ENCODE measurements around the gene TEX12. TPM values are rescaled to one million over a fixed set of nuclear protein-coding genes. Genes with fewer than 3 reads are reported as not detected.

Gene TEX12
- total RNA-seq, 1 donor: not detected

DNA sequence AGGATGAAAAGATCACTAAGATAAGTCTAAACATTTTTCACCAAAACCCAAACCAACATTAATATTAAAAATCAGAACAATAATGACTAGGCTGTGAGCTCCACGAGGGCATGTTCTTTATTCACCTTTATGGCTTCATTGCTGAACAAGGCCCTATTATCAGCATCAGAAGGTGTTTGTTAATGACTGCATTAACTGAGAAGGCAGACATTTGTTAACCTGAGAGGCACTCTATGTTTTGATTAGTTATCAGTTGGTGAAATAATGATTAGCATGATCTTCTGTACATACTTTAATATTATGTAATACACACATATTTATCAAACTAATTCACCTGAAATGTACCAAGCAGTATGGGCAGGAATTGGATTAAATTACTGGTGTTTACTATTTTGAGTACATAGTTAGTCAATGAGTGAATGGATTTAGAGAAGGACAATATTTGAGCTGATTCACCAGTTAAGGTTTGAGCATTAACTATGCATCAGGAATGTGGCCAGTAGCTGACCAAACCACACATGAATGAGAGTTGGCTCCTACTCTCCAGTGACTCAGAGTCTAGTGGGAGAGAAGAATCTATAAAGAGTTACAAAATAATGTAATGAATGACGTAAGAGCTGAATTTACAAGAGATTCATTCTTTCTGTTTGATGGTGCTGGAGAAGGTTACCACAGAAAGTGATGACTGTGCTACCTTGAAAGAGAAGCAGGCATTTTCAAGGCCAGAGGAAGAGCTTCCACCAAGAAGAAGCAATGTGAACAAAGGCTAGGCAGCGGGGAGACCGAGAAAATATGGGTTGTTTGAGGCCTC, 10.0 kb upstream of the TEX12 start:
- Histone ChIP-seq H3K36me3 (ENCODE audit: insufficient read depth, low read length) (no peaks in the 10 kb centered on the region), H3K4me1 (ENCODE audit: insufficient read depth, low read length) (peaks cover 21% of the 10 kb centered on the region), H4K20me1 (ENCODE audit: insufficient read depth, low read length) (no peaks in the 10 kb centered on the region), H2AFZ (ENCODE audit: low read length) (no peak overlapping the region), H3K27ac (ENCODE audit: low read depth, low read length) (peak overlapping the region; percentile 77), H3K9me3 (ENCODE audit: low read depth, low read length) (no peaks in the 10 kb centered on the region), H3K4me3 (ENCODE audit: insufficient read depth, low read length) (no peak overlapping the region), H3K4me2 (ENCODE audit: insufficient read depth, low read length) (peak overlapping the region; percentile 37), H3K27me3 (ENCODE audit: insufficient read depth, low read length) (no peaks in the 10 kb centered on the region), H3K79me2 (ENCODE audit: insufficient read depth, low read length) (no peaks in the 10 kb centered on the region)
- TF ChIP-seq, protein P1, sequence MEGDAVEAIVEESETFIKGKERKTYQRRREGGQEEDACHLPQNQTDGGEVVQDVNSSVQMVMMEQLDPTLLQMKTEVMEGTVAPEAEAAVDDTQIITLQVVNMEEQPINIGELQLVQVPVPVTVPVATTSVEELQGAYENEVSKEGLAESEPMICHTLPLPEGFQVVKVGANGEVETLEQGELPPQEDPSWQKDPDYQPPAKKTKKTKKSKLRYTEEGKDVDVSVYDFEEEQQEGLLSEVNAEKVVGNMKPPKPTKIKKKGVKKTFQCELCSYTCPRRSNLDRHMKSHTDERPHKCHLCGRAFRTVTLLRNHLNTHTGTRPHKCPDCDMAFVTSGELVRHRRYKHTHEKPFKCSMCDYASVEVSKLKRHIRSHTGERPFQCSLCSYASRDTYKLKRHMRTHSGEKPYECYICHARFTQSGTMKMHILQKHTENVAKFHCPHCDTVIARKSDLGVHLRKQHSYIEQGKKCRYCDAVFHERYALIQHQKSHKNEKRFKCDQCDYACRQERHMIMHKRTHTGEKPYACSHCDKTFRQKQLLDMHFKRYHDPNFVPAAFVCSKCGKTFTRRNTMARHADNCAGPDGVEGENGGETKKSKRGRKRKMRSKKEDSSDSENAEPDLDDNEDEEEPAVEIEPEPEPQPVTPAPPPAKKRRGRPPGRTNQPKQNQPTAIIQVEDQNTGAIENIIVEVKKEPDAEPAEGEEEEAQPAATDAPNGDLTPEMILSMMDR (IDR thresholded peaks at IDR 0.05; ENCODE audit: extremely low read depth, low read depth, low read length): no peak
- peak; percentile 94 for DNase-seq (ENCODE audit: insufficient read length, low spot score, missing footprints)

DNA sequence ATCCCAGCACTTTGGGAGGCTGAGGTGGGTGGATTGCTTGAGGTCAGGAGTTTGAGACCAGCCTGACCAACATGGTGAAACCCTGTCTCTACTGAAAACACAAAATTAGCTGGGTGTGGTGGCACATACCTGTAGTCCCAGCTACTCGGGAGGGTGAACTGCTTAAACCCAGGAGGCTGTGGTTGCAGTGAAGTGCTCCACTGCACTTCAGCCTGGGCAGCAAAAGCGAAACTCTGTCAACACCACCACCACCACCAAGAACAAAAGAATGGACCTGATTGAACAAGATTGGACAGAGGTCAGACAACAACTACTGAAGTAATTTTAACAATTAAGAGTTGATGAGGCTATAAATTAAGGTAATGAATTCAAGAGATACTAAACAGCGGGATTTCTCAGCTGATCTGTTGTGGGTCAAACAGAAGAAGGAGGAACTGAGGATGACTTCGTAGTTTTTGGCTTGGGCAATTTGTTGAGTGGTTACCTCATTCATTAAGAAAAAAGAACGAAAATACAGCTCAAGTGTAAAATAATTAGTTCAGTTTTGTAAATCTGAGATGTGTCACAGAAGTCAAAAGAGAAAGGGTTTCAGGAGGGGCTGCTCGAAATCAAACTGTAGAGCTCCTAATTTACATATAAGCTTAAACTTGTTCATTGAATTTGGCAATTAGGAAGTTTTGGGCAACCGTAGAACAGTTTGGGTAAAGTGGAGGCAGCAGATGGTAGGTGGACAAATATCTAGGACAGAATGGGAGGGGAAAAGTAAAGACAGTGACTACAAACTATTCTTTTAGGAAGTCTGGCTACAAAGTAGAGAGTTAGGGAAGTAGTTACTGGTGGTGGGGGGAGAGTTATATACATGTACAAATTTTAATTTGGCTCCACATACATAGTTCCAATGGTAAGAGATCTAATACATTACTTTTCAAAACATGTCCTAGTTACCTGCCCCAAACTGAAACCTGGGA, 7.8 kb upstream of the TEX12 start:
- Histone ChIP-seq H3K79me2 (ENCODE audit: insufficient read depth, low read length) (no peaks in the 10 kb centered on the region), H3K27ac (ENCODE audit: low read depth, low read length) (no peak overlapping the region), H3K4me2 (ENCODE audit: insufficient read depth, low read length) (no peak overlapping the region), H3K9me3 (ENCODE audit: low read depth, low read length) (no peaks in the 10 kb centered on the region), H3K4me3 (ENCODE audit: insufficient read depth, low read length) (no peak overlapping the region), H3K36me3 (ENCODE audit: insufficient read depth, low read length) (no peaks in the 10 kb centered on the region), H3K4me1 (ENCODE audit: insufficient read depth, low read length) (peaks cover 30% of the 10 kb centered on the region), H3K27me3 (ENCODE audit: insufficient read depth, low read length) (no peaks in the 10 kb centered on the region), H4K20me1 (ENCODE audit: insufficient read depth, low read length) (no peaks in the 10 kb centered on the region), H2AFZ (ENCODE audit: low read length) (no peak overlapping the region)
- DNase-seq (ENCODE audit: insufficient read length, low spot score, missing footprints): no peak
- TF ChIP-seq, protein P1 (IDR thresholded peaks at IDR 0.05; ENCODE audit: extremely low read depth, low read depth, low read length): no peak

DNA sequence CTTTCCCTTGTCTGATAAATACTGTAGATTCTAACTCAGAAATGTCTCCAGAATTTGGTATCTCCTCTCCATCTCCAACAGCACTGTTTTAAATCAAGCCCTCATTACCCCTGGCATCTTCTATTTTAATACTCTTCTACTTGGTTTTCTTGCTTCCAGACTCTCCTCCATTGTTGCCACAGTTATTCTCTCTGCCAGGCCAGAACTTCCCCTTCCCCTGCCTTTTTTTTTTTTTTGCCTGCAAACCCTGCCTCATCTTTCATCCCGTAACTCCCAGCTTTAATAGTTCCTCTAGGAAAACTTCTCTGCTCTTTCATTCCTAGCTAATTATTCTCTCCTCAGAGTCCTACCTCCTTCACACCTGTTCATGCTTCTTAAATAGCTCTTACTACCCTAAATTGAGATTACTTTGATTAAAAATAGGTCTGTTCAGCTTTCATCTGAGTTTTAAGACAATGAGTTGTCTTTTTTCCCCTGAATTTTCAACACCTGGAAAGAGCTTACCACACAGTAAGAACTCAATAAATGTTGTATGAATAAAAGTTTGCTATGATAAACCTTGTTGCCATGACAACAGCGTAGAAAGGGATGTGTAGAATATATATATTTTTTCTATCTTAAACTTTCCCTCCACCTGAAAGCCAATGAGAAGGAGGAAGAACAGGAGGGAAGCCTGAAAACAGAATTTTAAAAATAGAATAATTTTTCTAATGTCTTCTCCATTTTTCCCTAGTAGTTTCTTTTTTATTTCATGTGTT, 6.9 kb upstream of the TEX12 start:
- H3K27ac ChIP-seq (ENCODE audit: low read depth, low read length): no peak overlapping the region
- H3K36me3 ChIP-seq (ENCODE audit: insufficient read depth, low read length): no peaks in the 10 kb centered on the region
- H2AFZ ChIP-seq (ENCODE audit: low read length): no peak overlapping the region
- H3K9me3 ChIP-seq (ENCODE audit: low read depth, low read length): no peaks in the 10 kb centered on the region
- H3K4me3 ChIP-seq (ENCODE audit: insufficient read depth, low read length): no peak overlapping the region
- H3K27me3 ChIP-seq (ENCODE audit: insufficient read depth, low read length): no peaks in the 10 kb centered on the region
- DNase-seq (ENCODE audit: insufficient read length, low spot score, missing footprints): no peak
- H3K79me2 ChIP-seq (ENCODE audit: insufficient read depth, low read length): no peaks in the 10 kb centered on the region
- H4K20me1 ChIP-seq (ENCODE audit: insufficient read depth, low read length): no peaks in the 10 kb centered on the region
- no peak overlapping the region for H3K4me2 ChIP-seq (ENCODE audit: insufficient read depth, low read length)
- H3K4me1 ChIP-seq (ENCODE audit: insufficient read depth, low read length): peaks cover 33% of the 10 kb centered on the region
- TF ChIP-seq, protein P1 (IDR thresholded peaks at IDR 0.05; ENCODE audit: extremely low read depth, low read depth, low read length): no peak
